AG08396 (cell line): ENCODE measurements around the gene SYNGR3.
"Not testable (repeated sequence)": the region's sequence is repeated elsewhere in the genome, so short reads cannot be mapped to it uniquely, and the experiment has no call there.

Source experiments
- DNase-seq: peaks from one replicate; pipeline ENCODE4 v3.0.0; 2012; ENCODE audit warnings: low spot score, mixed read lengths

SYNGR3 gene

DNA sequence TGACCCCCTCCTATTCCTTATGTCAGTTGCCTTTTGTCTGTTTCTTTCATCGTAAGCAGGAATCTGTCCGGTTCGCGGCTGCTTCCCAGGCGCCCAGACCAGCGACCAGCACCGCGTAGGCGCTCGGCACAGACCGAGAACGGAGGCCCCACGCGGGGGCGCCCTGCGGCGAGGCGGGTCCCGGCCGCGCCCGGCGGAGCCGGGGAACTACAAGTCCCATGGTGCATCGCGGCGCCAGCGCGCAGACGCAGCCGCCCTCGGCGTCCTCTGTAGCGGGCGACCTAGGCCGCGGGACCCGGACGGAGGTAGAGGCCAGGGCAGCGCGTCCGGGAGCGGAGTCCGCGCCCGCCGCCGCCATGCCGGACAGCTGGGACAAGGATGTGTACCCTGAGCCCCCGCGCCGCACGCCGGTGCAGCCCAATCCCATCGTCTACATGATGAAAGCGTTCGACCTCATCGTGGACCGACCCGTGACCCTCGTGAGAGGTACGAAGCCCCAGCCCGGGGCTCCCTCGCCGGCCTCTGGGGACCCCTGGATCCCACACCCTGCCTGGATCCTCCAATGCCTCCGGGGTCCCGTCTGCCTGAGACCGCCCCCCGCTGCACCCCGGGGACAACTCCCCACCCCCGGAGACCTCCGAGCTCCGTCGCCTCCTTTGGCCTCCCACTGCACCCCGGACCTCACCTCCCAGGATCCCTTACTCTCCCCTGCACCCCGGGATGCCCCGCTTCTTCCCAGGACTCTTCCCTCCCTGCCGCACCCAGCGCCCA, 30.3 kb upstream of the SYNGR3 start, which contains the start of gene NDUFB10:
Gene NDUFB10, plus strand, starts transcription at position 270 of the 771 bp plus-strand sequence. Its CDS starts 87 bp downstream, at position 357.
- peak; percentile 95 for DNase-seq

GRCh38 chr16:1960665-1961630, 28.8 kb upstream of the SYNGR3 start:
- DNase-seq, result no peak

GRCh38 chr16:1961651-1962067, 28.1 kb upstream of the SYNGR3 start:
- DNase-seq, result no peak

DNA sequence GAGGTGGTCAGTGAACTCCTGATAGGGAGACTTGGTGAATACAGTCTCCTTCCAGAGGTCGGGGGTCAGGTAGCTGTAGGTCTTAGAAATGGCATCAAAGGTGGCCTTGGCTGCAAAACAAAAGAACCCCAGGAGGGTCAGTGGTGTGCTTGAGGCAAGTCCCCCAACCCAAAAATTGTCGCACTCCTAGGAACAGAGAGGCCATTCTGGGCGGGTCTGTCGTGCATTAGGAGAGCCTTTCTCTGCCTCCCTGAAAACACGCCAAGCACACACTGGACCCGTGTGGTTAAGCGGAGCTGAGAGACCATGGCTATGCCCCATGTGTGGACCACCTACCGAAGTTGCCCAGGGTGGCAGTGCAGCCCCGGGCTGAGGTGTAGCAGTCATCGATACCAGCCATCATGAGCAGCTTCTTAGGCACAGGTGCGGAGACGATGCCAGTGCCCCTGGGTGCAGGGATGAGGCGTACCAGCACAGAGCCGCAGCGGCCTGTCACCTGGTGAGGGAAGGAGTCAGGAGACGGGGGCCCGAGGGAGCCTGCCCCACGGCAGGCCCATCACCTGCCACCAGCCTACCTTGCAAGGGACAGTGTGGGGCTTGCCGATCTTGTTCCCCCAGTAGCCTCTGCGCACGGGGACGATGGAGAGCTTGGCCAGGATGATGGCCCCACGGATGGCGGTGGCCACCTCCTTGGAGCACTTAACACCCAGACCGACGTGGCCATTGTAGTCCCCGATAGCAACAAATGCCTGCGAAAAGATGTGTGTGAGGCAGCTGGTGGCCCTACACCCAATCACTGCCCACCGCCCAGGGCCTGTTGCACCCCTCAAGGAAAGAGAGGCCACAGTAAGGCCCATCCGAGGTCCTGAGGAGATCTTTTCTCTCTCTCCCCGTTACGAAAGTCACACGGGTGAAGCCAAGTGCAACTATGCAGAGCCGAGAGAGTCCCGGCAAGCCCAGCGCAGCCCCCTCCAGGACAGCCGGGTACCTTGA, 27.3 kb upstream of the SYNGR3 start:
- not testable (repeated sequence) for DNase-seq

DNA sequence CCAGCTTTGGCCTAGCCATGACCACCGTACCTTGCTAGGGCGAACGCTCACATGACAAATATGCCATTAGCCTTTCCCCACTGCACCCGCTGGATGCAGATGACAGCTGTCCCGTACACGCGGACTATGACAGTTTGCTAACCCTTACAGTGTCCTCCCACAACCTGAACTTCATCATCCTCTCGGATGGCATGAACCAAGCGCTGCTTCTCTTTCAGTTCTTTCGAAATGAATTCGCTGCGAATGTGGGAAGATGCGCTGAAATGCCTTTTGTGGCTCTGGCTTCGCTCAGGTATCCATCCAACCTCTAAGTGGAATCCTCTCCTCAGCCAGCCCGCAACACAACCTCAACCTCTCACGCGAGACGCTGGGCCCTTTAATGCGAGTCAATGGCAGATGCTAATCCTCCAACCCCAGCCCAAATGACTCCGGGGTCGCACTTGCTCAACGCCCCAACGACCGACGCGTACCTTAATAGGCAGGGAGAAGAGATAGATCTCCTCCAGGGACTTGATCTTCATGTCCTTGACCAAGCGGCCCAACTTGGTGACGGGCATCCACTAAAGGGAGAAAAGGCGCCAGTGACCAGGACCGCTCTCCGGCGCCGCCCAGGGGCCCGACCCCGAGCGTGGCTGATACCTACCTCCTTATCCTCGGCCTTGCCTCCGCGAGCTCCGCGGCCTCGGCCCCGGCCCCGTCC, 25.8 kb upstream of the SYNGR3 start:
- no peak for DNase-seq

DNA sequence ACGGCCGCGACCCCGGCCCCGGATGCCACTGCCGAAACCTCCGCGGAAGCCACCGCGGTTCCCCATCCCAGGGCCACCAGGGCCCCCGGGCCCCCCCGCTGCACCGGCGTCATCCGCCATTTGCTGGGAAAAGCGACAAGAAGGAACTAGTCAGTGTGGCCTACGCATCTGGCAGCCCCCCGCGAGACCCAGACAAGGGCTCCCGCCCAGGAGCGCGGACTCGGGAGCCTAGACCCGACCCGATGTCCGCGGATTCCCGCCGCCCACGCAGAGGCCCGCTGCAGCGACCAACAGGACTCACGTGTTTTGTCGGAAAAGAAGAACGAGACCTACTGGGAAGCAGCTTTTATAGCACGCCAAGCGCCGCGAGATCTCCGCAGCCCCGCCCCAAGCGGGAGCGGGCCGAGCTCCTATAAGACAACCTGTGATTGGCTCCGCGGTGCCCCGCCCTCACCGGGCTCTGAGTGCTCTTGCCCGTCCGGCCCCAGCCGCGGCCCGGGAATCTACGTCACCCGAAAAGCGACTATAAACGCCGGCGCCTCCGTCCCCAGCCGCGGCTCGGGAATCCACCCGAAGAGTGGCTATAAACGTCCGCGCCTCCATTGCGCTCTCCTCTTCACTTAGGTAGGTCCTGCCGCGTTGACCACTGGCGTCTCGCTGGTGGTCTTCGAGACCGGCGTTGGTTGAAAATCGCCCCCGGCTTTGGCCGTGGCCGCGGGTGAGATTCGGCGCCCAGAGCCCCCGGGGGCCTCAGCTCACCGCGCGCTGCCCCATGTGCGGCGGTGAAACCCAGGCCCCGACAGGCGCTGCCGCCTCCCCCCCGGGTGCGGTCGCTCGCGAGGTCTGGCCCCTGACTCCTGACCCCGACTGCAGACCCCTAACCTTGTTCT, 25.0 kb upstream of the SYNGR3 start, which contains the start of gene RPS2:
Gene RPS2, minus strand, starts transcription at position 321 of the 890 bp plus-strand sequence. Its CDS starts 201 bp downstream, at position 120.
- peak; percentile 100 for DNase-seq

- no peak for DNase-seq
Measured at GRCh38 chr16:1965396-1966001, 24.3 kb upstream of the SYNGR3 start.

- DNase-seq, result no peak
Measured at GRCh38 chr16:1966460-1966859, 23.3 kb upstream of the SYNGR3 start, which contains the start of gene RNF151. TSS of gene RNF151 (plus strand) at chr16:1966856. CDS start at chr16:1966882, 26 bp downstream.

GRCh38 chr16:1968146-1968953, 21.4 kb upstream of the SYNGR3 start:
- no peak for DNase-seq

- peak; percentile 96 for DNase-seq
Measured at GRCh38 chr16:1971796-1972489, 17.8 kb upstream of the SYNGR3 start, which contains the start of gene TBL3. TSS of gene TBL3 (plus strand) at chr16:1972053. CDS start at chr16:1972165, 112 bp downstream.

DNA sequence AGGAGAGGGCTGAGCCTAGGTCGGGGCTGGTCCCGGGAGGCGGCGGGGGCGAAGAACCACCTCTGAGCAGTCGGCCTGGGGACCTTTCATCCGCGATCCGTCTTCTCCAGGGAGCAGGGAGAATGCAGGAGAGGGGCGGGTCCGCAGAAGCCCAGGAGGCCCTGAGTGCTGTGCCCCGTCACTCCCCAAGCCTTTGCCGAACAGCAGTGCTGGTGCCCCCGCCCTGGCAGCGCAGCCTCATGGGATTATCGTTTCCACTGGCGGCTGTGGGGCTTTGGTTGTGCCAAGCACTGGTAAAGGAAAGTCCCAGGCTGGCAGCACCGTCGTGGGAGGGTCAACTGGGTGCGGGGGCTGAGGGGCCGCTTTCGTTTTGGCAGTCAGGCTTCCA, 17.3 kb upstream of the SYNGR3 start:
- DNase-seq, result peak; percentile 75

GRCh38 chr16:1973461-1974156, 16.2 kb upstream of the SYNGR3 start:
- DNase-seq, result no peak

DNA sequence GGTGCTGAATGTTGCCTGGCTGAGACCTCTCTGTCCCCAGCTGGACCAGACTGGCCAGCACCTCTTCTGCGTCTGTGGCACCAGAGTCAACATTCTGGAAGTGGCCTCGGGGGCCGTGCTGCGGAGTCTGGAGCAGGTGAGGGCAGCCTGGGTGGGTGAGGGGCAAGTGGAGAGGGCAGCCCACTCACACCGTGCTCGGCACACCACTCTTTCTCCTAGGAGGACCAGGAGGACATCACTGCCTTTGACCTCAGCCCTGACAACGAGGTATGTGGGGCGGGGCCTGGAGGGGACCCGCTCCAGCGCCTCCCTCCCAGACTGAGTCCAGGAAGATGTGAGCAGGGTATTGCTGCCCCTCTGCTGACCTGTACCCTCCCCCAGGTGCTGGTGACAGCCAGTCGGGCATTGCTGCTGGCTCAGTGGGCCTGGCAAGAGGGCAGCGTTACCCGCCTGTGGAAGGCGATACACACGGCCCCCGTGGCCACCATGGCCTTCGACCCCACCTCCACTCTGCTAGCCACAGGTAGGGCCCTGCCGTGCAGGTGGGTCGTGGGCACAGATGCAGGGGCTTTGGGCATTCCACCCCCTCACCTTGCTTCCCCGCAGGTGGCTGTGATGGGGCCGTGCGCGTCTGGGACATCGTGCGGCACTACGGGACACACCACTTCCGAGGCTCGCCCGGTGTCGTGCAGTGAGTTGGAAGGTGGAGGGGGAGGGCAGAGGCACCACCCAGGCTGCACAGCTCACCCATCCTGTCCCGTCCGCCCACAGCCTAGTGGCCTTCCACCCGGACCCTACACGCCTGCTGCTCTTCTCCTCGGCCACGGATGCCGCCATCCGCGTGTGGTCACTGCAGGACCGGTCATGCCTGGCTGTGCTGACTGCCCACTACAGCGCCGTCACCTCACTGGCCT, 15.4 kb upstream of the SYNGR3 start:
- DNase-seq, result no peak

DNA sequence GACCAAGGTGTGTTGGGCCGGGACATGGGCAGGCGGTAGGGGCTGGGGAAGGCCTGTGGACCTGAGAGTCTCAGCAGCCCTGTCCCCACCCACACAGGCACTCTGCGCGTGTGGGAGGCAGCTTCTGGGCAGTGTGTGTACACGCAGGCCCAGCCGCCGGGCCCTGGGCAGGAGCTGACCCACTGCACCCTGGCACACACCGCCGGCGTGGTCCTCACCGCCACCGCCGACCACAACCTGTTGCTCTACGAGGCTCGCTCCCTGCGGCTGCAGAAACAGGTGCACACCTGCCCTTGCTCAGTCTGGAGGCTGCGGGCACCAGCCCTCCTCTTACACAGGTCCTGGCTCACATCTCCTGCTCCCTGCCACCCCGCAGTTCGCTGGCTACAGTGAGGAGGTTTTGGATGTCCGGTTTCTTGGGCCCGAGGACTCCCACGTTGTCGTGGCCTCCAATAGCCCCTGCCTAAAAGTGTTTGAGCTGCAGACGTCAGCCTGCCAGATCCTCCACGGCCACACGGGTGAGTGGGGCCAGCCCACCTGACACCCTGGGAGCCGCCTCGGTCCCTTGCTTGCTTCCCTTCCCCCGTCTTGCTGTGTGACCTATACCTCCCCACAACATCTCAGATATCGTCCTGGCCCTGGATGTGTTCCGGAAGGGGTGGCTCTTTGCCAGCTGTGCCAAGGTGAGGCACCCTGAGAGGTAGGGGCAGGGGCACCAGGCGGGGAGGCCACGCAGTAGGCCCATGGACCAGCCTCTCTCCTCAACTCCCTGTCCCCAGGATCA, 14.1 kb upstream of the SYNGR3 start:
- DNase-seq, result no peak

- DNase-seq, result no peak
Measured at GRCh38 chr16:1976216-1976520, 13.6 kb upstream of the SYNGR3 start.
